HG03460 (cell line): ENCODE results near the gene DEDD2.
A peak's percentile ranks its signal among the peaks of the same experiment; 100 is the strongest.
"Not testable (repeated sequence)": the region's sequence is repeated elsewhere in the genome, so short reads cannot be mapped to it uniquely, and the experiment has no call there.

ENCODE experiments used
- ATAC-seq: cut with Tn5 transposase; IDR thresholded peaks from one replicate; pipeline ENCODE4 v1.9.1; 2021; ENCODE audit not compliant: unreplicated experiment

Gene DEDD2, protein sequence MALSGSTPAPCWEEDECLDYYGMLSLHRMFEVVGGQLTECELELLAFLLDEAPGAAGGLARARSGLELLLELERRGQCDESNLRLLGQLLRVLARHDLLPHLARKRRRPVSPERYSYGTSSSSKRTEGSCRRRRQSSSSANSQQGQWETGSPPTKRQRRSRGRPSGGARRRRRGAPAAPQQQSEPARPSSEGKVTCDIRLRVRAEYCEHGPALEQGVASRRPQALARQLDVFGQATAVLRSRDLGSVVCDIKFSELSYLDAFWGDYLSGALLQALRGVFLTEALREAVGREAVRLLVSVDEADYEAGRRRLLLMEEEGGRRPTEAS

DNA sequence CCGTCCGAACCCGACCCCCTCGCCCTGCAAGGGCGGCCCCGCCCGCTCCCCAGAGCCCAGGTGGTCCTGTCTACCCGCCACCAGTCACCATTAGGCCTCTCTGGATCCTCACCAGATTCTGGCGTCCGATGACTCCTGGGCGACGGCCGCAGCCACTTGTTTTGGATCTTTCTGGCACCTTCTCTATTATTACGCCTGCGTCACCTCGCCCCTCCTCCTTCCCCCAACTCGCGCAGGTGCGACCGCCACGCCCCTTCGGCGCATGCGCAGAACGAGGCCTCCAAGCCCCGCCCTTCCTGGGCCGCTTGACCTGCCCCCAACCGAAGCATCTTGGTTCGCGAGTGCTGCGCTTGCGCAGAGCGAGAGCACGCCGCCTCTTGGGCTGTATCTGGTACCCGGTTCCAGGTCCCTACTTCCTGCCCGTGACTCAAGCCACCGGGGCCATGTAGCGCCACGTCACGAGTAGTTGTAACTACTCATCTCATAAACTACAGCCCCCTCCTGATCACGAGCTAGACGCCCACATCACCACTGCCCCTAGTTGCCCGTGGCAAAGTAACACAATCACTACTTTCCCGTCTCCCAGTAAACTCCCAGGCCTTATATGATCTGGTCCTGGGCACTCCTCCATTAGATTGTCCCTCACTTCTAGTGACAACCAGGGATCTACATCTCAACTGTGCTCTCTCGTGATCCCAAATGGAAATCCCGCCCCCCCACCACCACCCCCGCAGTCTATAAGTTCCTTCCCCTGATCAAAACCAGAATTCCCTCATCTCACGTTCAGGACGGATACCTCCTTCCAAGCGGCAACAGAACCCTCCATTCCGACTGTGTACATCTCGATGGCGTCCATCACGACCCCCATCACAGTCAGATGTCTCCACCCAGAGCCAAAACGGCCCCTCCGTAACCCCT is at the start of gene DEDD2:
Gene DEDD2 (minus strand): TSS at position 158 of the 918 bp plus-strand sequence. CDS start 670 bp downstream, outside the sequence.
- ATAC-seq: peak; percentile 59

DNA sequence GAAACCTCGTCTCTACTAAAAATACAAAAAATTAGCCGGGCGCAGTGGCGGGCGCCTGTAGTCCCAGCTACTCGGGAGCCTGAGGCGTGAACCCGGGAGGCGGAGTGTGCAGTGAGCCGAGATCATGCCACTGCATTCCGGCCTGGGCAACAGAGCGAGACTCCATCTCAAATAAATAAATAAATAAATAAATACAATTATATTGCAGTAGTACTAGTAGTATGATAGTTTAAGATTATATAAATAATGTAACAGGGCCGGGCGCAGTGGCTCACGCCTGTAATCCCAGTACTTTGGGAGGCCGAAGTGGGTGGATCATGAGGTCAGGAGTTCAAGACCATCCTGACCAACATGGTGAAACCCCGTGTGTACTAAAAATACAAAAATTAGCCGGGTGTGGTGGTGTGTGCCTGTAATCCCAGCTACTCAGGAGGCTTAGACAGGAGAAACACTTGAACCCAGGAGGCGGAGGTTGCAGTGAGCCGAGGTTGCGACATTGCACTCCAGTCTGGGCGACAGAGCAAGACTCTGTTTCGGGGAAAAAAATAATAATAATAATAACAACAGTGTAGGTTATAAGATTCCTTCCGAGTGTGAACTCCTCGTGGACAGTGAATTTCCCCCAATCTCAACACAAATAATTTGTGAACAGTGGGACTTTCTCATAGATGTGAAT is 49.6 kb upstream of the DEDD2 start:
- ATAC-seq: not testable (repeated sequence)

DNA sequence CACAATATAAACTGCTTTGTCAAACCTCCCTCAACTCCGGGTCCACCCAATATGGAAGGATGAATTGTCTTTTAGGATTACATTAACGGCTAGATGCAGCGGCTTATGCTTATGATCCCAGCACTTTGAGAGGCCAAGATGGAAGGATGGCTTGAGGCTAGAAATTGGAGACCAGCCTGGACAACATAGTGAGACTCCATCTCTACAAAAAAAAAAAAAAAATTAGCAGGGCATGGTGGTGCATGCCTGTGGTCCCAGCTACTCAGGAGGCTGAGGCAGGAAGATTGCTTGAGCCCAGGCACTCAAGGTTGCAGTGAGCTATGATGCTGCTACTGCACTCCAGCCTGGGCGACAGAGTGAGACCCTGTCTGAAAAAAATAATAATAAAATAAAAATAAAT is 48.6 kb upstream of the DEDD2 start:
- ATAC-seq: not testable (repeated sequence)

- no peak for ATAC-seq
These were observed 44.3 kb upstream of the DEDD2 start for GRCh38 chr19:42261763-42262162.

GRCh38 chr19:42257842-42258241 is 40.4 kb upstream of the DEDD2 start:
- ATAC-seq: not testable (repeated sequence)

- no peak for ATAC-seq
These were observed 38.6 kb upstream of the DEDD2 start for GRCh38 chr19:42255766-42256745.

DNA sequence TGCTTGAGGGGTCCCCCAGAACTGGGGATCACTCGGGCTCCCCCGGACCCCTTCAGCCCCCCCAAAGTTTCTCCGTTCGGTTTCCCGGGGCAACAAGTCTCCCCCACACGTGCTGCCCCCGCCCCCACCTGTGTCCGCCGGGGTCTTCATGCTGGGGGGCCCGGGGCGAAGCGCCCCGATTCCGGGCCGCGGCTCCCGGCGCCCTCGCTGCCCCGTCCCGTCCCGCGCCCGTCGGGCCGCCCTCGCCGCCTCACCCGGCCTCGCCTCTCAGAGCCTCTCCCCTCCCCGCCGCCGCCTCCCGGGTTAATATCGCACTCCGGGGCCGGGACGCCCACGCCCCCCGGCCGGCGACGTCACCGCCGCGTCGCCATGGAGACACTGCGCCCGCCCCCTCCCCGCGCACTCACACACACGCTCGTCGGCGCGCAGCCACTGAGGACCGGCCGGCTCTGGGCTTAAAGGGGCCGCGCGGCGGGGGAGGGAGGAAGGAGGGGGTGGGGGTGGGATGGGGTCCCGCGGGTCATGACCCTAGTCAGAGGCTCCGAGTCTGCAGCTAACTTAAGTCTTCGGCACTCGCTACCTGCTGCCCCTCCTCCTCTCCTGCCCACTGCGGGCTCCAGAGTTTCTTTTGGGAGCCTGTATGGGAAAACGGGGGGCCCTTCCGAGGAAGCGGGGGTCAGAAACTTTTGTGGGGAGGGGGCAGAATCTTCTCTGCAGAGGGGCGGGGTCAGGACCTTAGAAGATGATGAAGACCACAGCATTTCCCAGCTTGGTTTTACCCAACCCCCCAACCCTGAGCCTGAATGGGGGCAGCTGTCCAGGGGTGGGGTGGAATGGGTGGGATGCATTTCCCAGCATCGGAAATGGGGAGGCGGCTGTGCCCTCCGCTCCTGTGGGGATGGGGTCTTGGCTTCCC is 37.6 kb upstream of the DEDD2 start, which contains the start of gene ERF:
Gene ERF (minus strand): TSS at position 279 of the 916 bp plus-strand sequence. CDS start 129 bp downstream, at position 150.
- ATAC-seq: peak; percentile 51

DNA sequence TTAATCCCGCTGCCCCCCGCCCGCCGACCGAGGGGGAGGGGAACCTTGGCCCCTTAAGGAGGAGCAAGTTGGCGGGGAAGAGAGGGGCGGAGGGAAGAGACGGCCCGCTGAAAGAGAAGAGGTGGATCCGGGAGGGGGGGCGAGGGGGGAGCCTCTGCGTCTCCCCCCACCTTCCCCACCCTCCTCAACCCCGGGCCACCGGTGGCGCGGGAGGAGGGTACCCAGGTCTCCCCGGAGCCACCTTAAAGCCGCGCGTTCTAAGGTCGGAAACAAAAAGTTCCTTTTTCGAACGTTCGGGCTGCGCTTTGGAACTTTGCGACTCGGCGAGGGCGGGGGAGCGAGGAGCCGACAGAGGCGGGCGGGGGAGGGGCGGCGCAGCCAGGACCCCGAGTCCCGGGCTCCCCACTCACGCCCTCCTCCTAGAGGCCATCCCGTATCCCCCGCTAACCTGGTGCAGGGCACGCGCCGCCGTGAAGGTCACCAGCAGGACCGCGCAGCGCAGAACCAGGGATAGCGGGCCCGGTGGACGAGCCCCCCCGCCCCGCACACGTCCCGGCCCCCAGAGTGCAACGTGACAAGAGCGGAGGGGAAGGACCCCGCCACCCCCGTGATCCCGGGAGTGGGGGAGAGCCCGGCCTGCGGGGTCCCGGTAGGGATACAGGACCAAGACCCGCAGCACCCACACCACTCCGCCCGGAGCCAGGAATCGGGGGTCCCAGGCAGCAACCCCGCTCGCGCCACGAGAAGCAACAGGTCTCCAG is 36.8 kb upstream of the DEDD2 start:
- no peak for ATAC-seq

DNA sequence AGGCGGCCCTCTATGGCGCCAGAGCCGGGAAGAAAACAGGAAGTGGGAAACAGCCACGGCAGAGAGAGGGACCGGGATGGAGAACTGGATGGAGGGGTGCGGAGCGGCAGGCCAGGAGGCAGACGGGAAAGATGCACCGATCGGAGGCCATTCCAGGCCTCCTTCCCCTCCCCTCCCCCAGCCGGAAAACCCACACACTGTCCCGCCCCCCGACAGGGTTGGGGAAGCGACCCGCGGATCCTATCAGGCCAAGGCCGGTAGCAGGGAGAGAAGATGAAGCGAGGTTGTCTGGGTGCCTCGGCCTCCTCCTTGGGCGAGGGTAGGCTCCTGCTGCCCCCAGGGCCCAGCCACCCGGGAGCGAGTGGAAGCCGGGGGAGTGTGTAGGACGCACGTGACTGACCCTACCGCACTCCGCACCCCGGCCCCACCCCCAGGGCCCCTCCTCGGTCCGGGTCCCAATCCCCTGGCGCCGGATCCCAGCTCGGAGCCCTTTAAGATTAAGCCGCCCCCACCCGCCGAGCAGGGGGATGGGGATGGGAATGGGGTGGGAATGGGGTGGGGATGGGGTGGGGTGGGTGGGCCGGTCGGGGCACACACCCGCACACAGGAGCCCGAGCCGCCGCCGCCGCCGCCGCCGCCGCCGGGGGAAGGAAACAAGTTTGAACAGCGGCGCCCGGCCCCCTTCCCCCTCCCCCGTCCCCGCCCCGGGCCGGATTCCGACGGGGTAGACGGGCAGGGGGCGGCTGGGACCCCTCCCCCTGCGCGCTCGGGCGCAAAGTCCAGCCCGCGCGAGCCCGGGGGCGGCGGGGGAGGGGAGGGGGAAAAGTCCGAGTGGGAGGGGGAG is 36.0 kb upstream of the DEDD2 start:
- no peak for ATAC-seq

GRCh38 chr19:42252365-42253244 is 35.1 kb upstream of the DEDD2 start:
- no peak for ATAC-seq

GRCh38 chr19:42251572-42252358 is 34.3 kb upstream of the DEDD2 start:
- ATAC-seq: no peak

DNA sequence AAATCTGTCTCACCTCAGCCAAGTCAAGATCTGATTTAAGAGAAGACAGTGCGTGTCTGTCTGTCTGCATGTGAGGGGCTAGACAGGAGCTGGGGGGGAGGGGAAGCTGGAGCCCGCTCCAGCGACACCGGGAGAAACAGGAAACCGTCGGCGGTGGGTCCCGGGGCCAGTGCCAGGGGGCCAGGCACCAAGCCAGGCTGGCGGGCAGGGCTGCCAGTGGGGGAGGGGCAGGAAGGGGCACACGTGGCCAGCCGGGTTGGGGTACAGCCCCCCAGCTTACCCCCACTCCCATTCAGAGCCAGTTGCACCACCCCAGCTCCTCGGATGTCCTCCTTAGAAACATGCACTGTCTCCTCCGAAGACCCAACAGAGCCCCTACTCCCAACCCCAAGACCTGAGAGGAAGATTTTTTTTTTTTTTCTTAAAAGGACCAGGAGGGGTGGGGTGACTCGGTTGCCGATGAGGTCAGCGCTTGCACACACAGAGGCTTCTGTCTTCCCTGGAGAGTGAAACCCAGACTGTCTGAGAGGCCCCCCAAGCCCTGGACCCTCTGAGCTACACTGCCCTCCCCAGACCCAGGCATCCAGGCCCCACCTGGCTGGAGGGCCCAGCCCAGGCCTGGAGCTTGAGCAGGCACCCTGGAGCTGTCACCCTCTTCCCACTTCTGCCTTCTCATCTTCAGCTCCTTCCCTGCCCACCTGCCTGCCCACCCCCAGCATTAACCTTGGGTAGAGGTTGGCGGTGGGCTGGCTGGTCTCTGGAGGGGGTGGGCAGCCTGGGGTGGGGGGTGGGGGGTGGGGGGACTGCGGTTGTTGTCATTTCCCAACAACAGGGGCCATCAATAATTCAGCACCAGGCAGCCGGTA is 33.4 kb upstream of the DEDD2 start:
- no peak for ATAC-seq

DNA sequence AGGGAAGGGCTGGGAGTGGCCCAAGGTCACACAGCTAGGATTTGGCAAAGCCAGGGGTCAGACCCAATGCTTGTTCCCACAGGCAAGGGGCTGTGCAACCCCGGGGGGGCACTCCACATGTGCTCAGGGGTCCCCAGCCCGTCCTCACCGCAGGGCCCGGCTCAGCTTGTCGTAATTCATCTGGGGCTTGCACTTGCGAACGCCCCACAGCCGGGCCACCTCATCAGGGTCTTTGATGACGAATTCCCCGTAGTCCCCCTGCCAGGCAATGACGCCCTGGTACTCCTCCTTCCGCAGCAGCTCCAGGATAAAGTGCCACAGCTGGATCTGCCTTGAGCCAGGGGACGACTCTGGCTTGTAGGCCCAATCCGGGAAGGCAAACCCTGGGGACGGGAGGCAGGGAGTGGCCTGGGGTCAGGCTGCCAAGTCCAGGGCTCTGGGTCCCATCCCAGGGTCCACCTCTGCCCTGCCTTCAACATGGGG is 32.7 kb upstream of the DEDD2 start:
- ATAC-seq: no peak

- no peak for ATAC-seq
These were observed 32.3 kb upstream of the DEDD2 start for GRCh38 chr19:42249769-42250168.
